Transverse colon (tissue), 4 donors: ENCODE measurements around the gene MOB3B.

Source experiments
- CTCF ChIP-seq, 5 experiments: fragments of 200-600 bp in 3 of 5; fragments of 450-650 bp in 2 of 5; sonication (generic) in 3 of 5; IDR thresholded peaks; 1 replicate in 2 of 5; 2 replicates in 3 of 5; pipeline ENCODE4 v1.5.1; 2016 to 2017; ENCODE audit warnings: antibody characterized with exemption in 5 of 5, inconsistent platforms in 3 of 5, mild to moderate bottlenecking in 2 of 5, moderate library complexity in 1 of 5
- POLR2A ChIP-seq: fragments of 450-650 bp; IDR thresholded peaks from one replicate; pipeline ENCODE4 v1.6.1; 2016; ENCODE audit warnings: antibody characterized with exemption, mild to moderate bottlenecking, moderate library complexity
- POLR2AphosphoS5 ChIP-seq, 3 donors: sonication (generic); formaldehyde crosslinking; IDR thresholded peaks; one replicate each; pipeline ENCODE4 v1.6.1; 2016; ENCODE audit warnings: antibody characterized with exemption in 3 of 3

DNA sequence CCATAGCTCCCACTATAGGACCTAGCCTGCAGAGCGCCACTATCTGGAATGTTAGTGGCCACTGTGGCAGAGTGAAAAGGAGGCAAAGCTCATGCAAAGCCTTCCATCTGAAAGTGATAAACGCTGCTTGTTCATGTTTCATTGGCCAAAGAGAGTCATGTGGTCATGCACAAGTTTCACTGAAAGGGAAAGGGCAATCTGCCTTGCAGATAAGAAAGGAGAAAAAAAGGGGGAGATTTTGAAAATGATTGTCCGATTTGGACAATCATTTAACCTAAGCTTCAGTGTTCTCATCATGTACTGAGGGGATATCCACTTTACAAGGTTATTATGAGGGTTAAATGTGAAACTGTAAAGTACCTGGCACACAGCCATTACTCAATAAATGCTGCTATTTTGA is 9.0 kb upstream of the MOB3B start:
- no peak for TF ChIP-seq POLR2A
- TF ChIP-seq CTCF (IDR thresholded peaks at IDR 0.05) = no peak
- TF ChIP-seq POLR2AphosphoS5 (IDR thresholded peaks at IDR 0.05) = no peak
